Lower leg skin (tissue), 4 donors: Measurements from ENCODE around the gene ITGA2. TPM values are rescaled to one million over a fixed set of nuclear protein-coding genes. Genes with fewer than 3 reads are reported as not detected.

ENCODE experiments used
- DNase-seq, 2 donors: peaks; one replicate each; pipeline ENCODE4 v3.0.0-alpha.2; 2019; ENCODE audit warnings: low spot score in 2 of 2
- H3K4me3 ChIP-seq: fragments of 200-600 bp; sonication (generic); 2 replicates; pipeline ENCODE4 v1.5.1; 2017; ENCODE audit warnings: mild to moderate bottlenecking, low read depth; ENCODE audit not compliant: poor library complexity, severe bottlenecking
- POLR2A ChIP-seq, 2 donors: fragments of 450-650 bp; IDR thresholded peaks; one replicate each; pipeline ENCODE4 v1.6.1; 2016 to 2017; ENCODE audit warnings: antibody characterized with exemption in 2 of 2, mild to moderate bottlenecking in 1 of 2, moderate library complexity in 1 of 2
- WGBS, 2 donors: methylation state at CpG; one replicate each; pipeline ENCODE4 v1.1.5; 2018; 5-methylcytosine and 5-hydroxymethylcytosine counted together
- intact Hi-C: fragments of 100-400 bp; cut with DNase I; formaldehyde crosslinking; loops from one replicate; pipeline ENCODE4 v1.15.0; 2023; ENCODE audit warnings: low total_unique reads
- total RNA-seq, 4 donors: library from RNA; depleted of rRNA; stranded (reverse); fragments of >200 nt; gene quantifications; one replicate each; pipeline ENCODE4 v1.1.0, GENCODE V29; 2016
- TF ChIP-seq, protein P1 (sequence below), 3 donors: fragments of 450-650 bp; IDR thresholded peaks; one replicate each; pipeline ENCODE4 v1.5.1; 2016; ENCODE audit warnings: antibody characterized with exemption in 3 of 3, mild to moderate bottlenecking in 3 of 3, moderate library complexity in 2 of 3

ITGA2 gene
- total RNA-seq, 4 donors from 2014 or later, result 28.6 to 36.7 (median 34.1) TPM

DNA sequence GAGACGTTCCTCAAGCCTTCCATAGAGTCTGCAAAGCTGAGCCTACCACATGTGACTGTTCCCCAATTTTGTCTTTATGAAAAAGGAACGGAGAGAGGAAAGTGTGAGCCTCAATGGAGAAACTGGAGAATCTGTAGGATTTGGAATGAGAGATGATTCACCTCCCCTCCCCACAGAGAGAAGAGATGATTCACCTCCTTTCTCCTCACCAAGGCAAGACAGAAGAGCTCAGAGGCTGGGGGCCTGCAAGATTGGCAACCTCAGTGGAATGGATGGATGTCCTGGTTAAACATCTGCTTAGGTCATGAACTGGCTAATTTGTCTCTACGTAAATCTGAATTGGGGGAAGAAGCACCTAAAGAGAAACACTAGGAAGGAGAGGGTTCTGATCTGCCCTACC, 137.4 kb downstream of the ITGA2 start:
- no peak overlapping the region for H3K4me3 ChIP-seq
- intact Hi-C loops, result no loop called here
- DNase-seq, result no peak
- 92 to 97% methylated on average over 3 of the region's 3 CpGs for WGBS, 2 donors
- TF ChIP-seq, protein P1, sequence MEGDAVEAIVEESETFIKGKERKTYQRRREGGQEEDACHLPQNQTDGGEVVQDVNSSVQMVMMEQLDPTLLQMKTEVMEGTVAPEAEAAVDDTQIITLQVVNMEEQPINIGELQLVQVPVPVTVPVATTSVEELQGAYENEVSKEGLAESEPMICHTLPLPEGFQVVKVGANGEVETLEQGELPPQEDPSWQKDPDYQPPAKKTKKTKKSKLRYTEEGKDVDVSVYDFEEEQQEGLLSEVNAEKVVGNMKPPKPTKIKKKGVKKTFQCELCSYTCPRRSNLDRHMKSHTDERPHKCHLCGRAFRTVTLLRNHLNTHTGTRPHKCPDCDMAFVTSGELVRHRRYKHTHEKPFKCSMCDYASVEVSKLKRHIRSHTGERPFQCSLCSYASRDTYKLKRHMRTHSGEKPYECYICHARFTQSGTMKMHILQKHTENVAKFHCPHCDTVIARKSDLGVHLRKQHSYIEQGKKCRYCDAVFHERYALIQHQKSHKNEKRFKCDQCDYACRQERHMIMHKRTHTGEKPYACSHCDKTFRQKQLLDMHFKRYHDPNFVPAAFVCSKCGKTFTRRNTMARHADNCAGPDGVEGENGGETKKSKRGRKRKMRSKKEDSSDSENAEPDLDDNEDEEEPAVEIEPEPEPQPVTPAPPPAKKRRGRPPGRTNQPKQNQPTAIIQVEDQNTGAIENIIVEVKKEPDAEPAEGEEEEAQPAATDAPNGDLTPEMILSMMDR (IDR thresholded peaks at IDR 0.05), result no peak
- no peak for TF ChIP-seq POLR2A (IDR thresholded peaks at IDR 0.05)

DNA sequence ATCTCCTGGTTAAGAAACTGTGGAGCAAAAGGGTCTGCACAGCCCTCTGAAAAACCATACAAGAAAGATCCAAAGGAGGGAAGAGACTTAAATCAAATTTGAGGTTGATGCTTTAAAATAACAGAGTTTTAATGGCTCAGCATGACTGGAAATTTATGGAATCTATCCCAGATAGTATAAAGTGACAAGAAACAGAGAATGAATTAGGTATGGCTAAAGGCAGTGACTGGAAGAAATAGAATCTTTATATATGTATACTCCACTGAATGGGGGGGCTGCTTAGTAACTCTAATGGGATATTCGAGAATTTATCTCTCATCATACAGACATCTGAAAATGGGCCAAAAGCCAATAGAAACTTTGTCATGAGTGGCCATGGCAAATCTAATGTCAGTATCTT, 138.0 kb downstream of the ITGA2 start:
- WGBS, 2 donors, result 65 to 68% methylated on average over 1 of the region's 1 CpG
- DNase-seq, result no peak
- H3K4me3 ChIP-seq, result no peak overlapping the region
- TF ChIP-seq, protein P1 (IDR thresholded peaks at IDR 0.05), result no peak
- TF ChIP-seq POLR2A (IDR thresholded peaks at IDR 0.05), result no peak
- intact Hi-C loops, result no loop called here

DNA sequence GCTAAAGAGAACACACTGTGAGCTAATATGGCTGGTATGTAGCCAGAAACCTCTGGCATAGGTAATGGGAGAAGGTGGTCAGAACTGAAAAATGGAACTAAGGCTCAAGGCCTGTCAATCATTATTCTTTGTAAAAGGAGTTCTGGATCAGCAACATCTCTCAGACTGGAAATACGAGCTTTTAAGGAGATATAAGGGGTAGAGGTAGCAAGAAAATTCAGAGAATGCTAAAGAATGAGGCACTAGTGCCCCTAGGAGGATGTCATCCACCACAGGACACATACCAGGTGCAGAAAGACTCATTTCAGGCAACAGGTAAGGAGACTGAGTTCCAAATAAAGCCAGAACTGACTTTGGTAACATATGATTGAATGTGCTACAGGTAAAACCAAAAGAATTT, 139.3 kb downstream of the ITGA2 start:
- 88 to 100% methylated on average over 1 of the region's 1 CpG for WGBS, 2 donors

DNA sequence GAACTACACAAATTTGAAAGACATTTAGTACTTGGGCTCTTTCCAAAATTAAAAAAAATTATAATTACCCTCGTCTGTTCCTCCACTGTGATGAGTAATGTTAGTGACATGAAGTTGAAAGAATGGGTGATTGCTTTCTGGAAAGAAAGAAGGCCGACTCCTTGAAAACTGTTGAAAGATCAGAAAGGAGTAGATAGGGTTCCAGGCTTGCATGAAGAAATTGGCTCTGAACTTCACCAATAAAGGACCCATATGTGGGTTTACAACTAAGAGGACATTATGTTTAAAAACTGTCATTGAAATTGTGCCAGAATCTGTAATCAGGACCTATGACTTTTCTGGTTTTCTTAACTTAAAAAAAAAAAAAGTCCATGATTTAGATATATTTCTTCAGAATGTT, 141.1 kb downstream of the ITGA2 start:
- no peak for DNase-seq
- TF ChIP-seq, protein P1 (IDR thresholded peaks at IDR 0.05), result no peak
- TF ChIP-seq POLR2A (IDR thresholded peaks at IDR 0.05), result no peak
- WGBS, 2 donors, result 11 to 21% methylated on average over 2 of the region's 2 CpGs
- intact Hi-C loops, result no loop called here
- no peak overlapping the region for H3K4me3 ChIP-seq

More for the DNA sequence above, 139.3 kb downstream of the ITGA2 start:
- no peak for DNase-seq
- no peak overlapping the region for H3K4me3 ChIP-seq
- TF ChIP-seq, protein P1 (IDR thresholded peaks at IDR 0.05), result no peak
- no peak for TF ChIP-seq POLR2A (IDR thresholded peaks at IDR 0.05)
- intact Hi-C loops, result no loop called here

DNA sequence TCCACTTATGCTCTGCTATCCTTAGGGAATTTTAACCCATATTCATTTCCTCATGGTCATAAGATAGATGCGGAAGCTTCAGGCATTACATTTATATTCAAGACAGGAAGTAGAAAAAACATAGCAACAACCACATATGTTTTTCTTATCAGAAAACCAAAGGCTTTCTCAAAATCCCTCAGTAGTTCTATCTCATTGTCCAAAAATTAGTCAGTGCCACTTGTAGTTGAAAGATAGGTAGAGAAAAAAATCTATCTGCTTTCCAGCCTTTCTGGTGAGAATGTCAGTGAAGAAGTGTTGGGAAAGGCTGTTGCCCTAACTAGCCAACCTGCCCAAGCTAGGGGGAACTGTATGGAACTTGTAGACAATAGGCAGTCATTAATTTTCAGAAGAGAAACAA, 143.9 kb downstream of the ITGA2 start:
- no peak for DNase-seq
- WGBS, 2 donors, result 83 to 93% methylated on average over 1 of the region's 1 CpG
- TF ChIP-seq, protein P1 (IDR thresholded peaks at IDR 0.05), result no peak
- no peak for TF ChIP-seq POLR2A (IDR thresholded peaks at IDR 0.05)
- intact Hi-C loops, result no loop called here
- H3K4me3 ChIP-seq, result no peak overlapping the region

Other genes with a start within 250 kb of the ITGA2 start
- 10 to 100 TPM in 1 of 4 donors, 1 to 10 TPM in 3; 2.4 to 10.7 (median 5.4) TPM for gene ITGA1, start 201.4 kb upstream of the ITGA2 start, total RNA-seq
- gene PELO, start 201.4 kb upstream of the ITGA2 start, total RNA-seq, result 10 to 100 TPM; 13.3 to 16.5 (median 13.9) TPM
- 10 to 100 TPM; 12.1 to 23.3 (median 17.6) TPM for gene MOCS2, start 120.4 kb downstream of the ITGA2 start, total RNA-seq